Tibial nerve (tissue), 4 donors: ENCODE data around the gene CXCL16. TPM values are rescaled to one million over a fixed set of nuclear protein-coding genes. Genes with fewer than 3 reads are reported as not detected.

ENCODE experiments used
- DNase-seq, 2 donors: peaks; one replicate each; pipeline ENCODE4 v3.0.0-alpha.2; 2019; ENCODE audit warnings: low spot score in 2 of 2
- H3K27ac ChIP-seq, 4 donors: fragments of 200-600 bp; sonication (generic) in 3 of 4; one replicate each; pipeline ENCODE4 v1.5.1; 2017 to 2019; ENCODE audit warnings: mild to moderate bottlenecking in 1 of 4
- H3K27me3 ChIP-seq, 2 donors: fragments of 200-600 bp; sonication (generic) in 1 of 2; one replicate each; pipeline versions ENCODE4 v1.5.1 to v1.6.0; 2017 to 2019
- H3K36me3 ChIP-seq, 3 donors: fragments of 200-600 bp; sonication (generic); one replicate each; pipeline ENCODE4 v1.5.1; 2018 to 2019
- H3K4me1 ChIP-seq, 4 donors: fragments of 200-600 bp; sonication (generic) in 3 of 4; one replicate each; pipeline ENCODE4 v1.5.1; 2017 to 2019
- H3K4me3 ChIP-seq, 4 donors: fragments of 200-600 bp; sonication (generic) in 3 of 4; one replicate each; pipeline ENCODE4 v1.5.1; 2017 to 2019; ENCODE audit warnings: mild to moderate bottlenecking in 1 of 4, moderate library complexity in 1 of 4
- H3K9me3 ChIP-seq, 4 donors: fragments of 200-600 bp; sonication (generic) in 3 of 4; one replicate each; pipeline ENCODE4 v1.5.1; 2017 to 2019
- CTCF ChIP-seq, 5 experiments: fragments of 200-600 bp in 3 of 5; fragments of 450-650 bp in 2 of 5; sonication (generic) in 3 of 5; IDR thresholded peaks; one replicate each; pipeline ENCODE4 v1.5.1; 2016 to 2019; ENCODE audit warnings: antibody characterized with exemption in 5 of 5, mild to moderate bottlenecking in 3 of 5, moderate library complexity in 2 of 5
- EP300 ChIP-seq, 2 donors: sonication (generic); formaldehyde crosslinking; IDR thresholded peaks; one replicate each; pipeline ENCODE4 v1.6.1; 2017; ENCODE audit warnings: antibody characterized with exemption in 2 of 2, mild to moderate bottlenecking in 1 of 2
- POLR2A ChIP-seq, 2 donors: fragments of 450-650 bp; IDR thresholded peaks; one replicate each; pipeline ENCODE4 v1.6.1; 2017; ENCODE audit warnings: antibody characterized with exemption in 2 of 2, mild to moderate bottlenecking in 2 of 2, moderate library complexity in 2 of 2
- WGBS, 2 donors: methylation state at CpG; one replicate each; pipeline ENCODE4 v1.1.5; 2018; 5-methylcytosine and 5-hydroxymethylcytosine counted together
- total RNA-seq, 4 donors: library from RNA; depleted of rRNA; stranded (reverse); fragments of >200 nt; gene quantifications; one replicate each; pipeline ENCODE4 v1.1.0, GENCODE V29; 2016

CXCL16 gene
- total RNA-seq, 4 donors from 2014 or later = 5.7 to 27.3 (median 13.6) TPM

DNA sequence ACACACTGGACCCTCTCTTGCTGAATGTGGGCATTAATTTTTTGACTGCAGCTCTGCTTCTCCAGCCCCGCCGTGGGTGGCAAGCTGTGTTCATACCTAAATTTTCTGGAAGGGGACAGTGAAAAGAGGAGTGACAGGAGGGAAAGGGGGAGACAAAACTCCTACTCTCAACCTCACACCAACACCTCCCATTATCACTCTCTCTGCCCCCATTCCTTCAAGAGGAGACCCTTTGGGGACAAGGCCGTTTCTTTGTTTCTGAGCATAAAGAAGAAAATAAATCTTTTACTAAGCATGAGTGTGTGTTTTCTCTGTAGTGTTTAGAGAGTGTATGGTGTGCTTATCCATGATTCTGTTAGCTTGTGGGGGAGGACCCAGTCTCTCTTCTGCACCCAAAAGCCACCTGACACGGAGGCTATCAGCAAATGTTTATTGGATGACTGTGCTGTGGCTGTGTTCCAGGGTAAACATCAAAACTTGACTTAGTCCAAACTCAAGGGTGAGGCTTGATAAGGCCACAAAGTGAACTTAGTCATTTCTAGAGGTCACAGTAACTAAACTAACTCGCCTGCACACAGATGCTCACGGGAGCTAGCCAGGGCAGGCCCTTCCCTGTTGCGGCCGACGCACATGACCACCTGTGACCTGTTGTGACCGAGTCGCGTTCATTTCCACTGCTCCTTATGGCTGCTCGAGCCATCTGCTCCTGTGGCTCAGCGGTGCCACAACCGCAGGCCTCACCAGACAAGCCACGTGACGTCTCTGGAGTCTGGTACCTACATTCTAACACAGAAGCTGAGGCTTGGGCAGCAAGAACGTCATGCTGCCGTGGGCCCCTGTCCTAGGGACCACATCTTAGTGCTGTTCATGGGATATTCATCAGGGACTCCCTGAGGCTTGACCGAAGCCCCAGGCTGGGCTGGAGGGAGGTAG, 18.3 kb downstream of the CXCL16 start:
- Histone ChIP-seq H3K9me3 (no peaks in the 10 kb centered on the region), H3K4me3 (no peak overlapping the region), H3K27me3 (no peaks in the 10 kb centered on the region), H3K36me3 (peaks cover 0 to 48% (median 10%) of the 10 kb centered on the region in 3 donors), H3K27ac (no peak overlapping the region), H3K4me1 (peaks cover 0 to 6% (median 0%) of the 10 kb centered on the region in 4 donors)
- WGBS, 2 donors = 66 to 70% methylated on average over 20 of the region's 20 CpGs
- TF ChIP-seq POLR2A (IDR thresholded peaks at IDR 0.05) (no peak), EP300 (IDR thresholded peaks at IDR 0.05) (no peak), CTCF (IDR thresholded peaks at IDR 0.05) (no peak)
- DNase-seq = no peak

- H3K4me1 ChIP-seq = peaks cover 0 to 6% (median 0%) of the 10 kb centered on the region in 4 donors
- no peak for DNase-seq
- H3K4me3 ChIP-seq = no peak overlapping the region
- no peak overlapping the region for H3K27ac ChIP-seq
- no peaks in the 10 kb centered on the region for H3K9me3 ChIP-seq
- peaks cover 0 to 55% (median 10%) of the 10 kb centered on the region in 3 donors for H3K36me3 ChIP-seq
- 85 to 86% methylated on average over 7 of the region's 7 CpGs for WGBS, 2 donors
- H3K27me3 ChIP-seq = no peaks in the 10 kb centered on the region
- no peak for TF ChIP-seq POLR2A (IDR thresholded peaks at IDR 0.05)
Measured at GRCh38 chr17:4720787-4721186, 18.9 kb downstream of the CXCL16 start.

DNA sequence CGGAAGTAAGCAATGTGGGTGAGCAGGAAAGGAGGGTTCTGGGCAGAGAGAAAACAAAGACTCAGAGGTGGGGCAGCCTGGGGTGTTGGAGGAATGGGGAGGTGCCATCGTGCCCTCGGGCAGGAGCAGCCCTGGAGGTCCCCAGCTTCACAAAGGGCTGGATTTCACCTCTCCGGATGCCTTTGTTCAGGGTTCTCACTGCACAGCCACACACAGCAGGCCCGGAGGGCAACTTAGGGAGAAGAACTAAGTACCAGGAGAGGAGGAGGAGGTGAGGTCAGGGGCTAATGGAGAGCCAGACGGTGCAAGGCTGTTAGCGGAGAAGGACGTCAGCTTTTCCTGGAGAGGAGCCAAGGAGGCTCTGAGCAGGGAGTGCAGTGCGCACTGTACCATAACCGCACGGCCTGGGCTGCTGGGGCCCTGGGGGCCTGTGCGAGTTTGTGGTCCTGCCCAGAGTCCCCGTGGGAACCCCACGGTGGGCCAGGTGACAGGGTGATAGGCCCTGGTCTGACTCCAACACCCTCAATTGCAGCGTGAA, 20.0 kb downstream of the CXCL16 start:
- peaks cover 0 to 58% (median 10%) of the 10 kb centered on the region in 3 donors for H3K36me3 ChIP-seq
- DNase-seq = no peak

GRCh38 chr17:4719146-4719545, 20.6 kb downstream of the CXCL16 start:
- DNase-seq = no peak
- 77 to 81% methylated on average over 10 of the region's 10 CpGs for WGBS, 2 donors
- no peak overlapping the region for H3K4me3 ChIP-seq
- H3K27me3 ChIP-seq = no peaks in the 10 kb centered on the region
- TF ChIP-seq POLR2A (IDR thresholded peaks at IDR 0.05) = no peak
- no peak for TF ChIP-seq CTCF (IDR thresholded peaks at IDR 0.05)
- no peak for TF ChIP-seq EP300 (IDR thresholded peaks at IDR 0.05)
- no peaks in the 10 kb centered on the region for H3K9me3 ChIP-seq
- H3K36me3 ChIP-seq = peaks cover 0 to 58% (median 10%) of the 10 kb centered on the region in 3 donors
- H3K4me1 ChIP-seq = peaks cover 0 to 6% (median 0%) of the 10 kb centered on the region in 4 donors
- no peak overlapping the region for H3K27ac ChIP-seq

More for the DNA sequence above, 20.0 kb downstream of the CXCL16 start:
- Histone ChIP-seq H3K4me1 (peaks cover 0 to 6% (median 0%) of the 10 kb centered on the region in 4 donors), H3K27ac (no peak overlapping the region), H3K9me3 (no peaks in the 10 kb centered on the region), H3K4me3 (no peak overlapping the region), H3K27me3 (no peaks in the 10 kb centered on the region)
- 59 to 63% methylated on average over 15 of the region's 15 CpGs for WGBS, 2 donors
- TF ChIP-seq EP300 (IDR thresholded peaks at IDR 0.05) = no peak
- no peak for TF ChIP-seq CTCF (IDR thresholded peaks at IDR 0.05)
- no peak for TF ChIP-seq POLR2A (IDR thresholded peaks at IDR 0.05)

DNA sequence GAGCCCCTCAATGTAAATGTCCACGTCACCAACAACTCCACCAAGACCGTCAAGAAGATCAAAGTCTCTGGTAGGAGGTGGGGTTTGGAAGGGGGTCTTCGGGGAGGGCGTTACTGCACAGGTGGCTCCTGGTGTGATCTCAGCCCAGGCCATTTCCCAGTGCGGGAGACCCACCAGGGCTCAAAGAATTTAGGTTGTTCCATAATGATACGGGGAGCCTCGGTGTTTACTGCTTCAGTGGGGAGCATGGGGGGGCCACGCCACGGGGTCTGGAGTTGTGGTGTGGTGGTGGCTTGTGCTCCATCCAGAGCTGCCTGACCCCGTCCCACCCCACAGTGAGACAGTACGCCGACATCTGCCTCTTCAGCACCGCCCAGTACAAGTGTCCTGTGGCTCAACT, 21.5 kb downstream of the CXCL16 start:
- no peak for DNase-seq
- Histone ChIP-seq H3K9me3 (no peaks in the 10 kb centered on the region), H3K4me3 (no peak overlapping the region), H3K27me3 (no peaks in the 10 kb centered on the region), H3K4me1 (peaks cover 0 to 6% (median 0%) of the 10 kb centered on the region in 4 donors), H3K27ac (no peak overlapping the region), H3K36me3 (peaks cover 0 to 58% (median 10%) of the 10 kb centered on the region in 3 donors)
- no peak for TF ChIP-seq CTCF (IDR thresholded peaks at IDR 0.05)
- 95 to 96% methylated on average over 13 of the region's 13 CpGs for WGBS, 2 donors
